HFF-Myc (cell line): ENCODE results near the gene PCDHGA5.
"Not testable (repeated sequence)": the region's sequence is repeated elsewhere in the genome, so short reads cannot be mapped to it uniquely, and the experiment has no call there.

Source experiments
- DNase-seq: peaks from one replicate; pipeline ENCODE4 v3.0.0-alpha.2; 2011; ENCODE audit warnings: low read depth; ENCODE audit errors: extremely low read depth
- H3K4me3 ChIP-seq: replicated peaks from 2 replicates; pipeline ENCODE4 v1.5.1; 2011; ENCODE audit warnings: low read depth, mild to moderate bottlenecking, control low read depth, low read length
- TF ChIP-seq, protein P1 (sequence below): IDR thresholded peaks from 2 replicates; pipeline ENCODE4 v1.5.1; 2012; ENCODE audit warnings: mild to moderate bottlenecking, low read depth, low read length, control low read depth; ENCODE audit errors: missing control alignments

PCDHGA5 gene

DNA sequence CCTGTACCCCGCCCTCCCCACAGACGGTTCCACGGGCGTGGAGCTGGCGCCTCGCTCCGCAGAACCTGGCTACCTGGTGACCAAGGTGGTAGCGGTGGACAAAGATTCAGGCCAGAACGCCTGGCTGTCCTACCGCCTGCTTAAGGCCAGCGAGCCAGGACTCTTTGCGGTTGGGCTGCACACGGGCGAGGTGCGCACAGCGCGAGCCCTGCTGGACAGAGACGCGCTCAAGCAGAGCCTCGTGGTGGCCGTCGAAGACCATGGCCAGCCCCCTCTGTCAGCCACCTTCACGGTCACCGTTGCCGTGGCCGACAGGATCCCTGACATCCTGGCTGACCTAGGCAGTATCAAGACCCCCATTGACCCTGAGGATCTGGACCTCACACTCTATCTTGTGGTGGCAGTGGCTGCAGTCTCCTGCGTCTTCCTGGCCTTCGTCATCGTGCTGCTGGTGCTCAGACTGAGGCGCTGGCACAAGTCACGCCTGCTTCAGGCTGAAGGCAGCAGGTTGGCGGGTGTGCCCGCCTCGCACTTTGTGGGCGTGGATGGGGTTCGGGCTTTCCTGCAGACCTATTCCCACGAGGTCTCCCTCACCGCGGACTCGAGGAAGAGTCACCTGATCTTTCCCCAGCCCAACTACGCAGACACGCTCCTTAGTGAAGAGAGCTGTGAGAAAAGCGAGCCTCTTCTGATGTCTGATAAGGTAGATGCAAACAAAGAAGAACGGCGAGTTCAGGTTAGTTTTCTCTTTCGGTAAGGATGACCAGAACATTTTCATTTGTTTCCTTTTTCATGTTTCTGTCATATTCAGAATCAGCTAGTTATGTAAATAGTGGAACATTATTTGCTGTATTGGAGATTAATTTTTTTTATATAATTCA is 2.3 kb downstream of the PCDHGA5 start:
- DNase-seq = no peak
- H3K4me3 ChIP-seq = no peak overlapping the region
- TF ChIP-seq, protein P1, sequence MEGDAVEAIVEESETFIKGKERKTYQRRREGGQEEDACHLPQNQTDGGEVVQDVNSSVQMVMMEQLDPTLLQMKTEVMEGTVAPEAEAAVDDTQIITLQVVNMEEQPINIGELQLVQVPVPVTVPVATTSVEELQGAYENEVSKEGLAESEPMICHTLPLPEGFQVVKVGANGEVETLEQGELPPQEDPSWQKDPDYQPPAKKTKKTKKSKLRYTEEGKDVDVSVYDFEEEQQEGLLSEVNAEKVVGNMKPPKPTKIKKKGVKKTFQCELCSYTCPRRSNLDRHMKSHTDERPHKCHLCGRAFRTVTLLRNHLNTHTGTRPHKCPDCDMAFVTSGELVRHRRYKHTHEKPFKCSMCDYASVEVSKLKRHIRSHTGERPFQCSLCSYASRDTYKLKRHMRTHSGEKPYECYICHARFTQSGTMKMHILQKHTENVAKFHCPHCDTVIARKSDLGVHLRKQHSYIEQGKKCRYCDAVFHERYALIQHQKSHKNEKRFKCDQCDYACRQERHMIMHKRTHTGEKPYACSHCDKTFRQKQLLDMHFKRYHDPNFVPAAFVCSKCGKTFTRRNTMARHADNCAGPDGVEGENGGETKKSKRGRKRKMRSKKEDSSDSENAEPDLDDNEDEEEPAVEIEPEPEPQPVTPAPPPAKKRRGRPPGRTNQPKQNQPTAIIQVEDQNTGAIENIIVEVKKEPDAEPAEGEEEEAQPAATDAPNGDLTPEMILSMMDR = no peak

DNA sequence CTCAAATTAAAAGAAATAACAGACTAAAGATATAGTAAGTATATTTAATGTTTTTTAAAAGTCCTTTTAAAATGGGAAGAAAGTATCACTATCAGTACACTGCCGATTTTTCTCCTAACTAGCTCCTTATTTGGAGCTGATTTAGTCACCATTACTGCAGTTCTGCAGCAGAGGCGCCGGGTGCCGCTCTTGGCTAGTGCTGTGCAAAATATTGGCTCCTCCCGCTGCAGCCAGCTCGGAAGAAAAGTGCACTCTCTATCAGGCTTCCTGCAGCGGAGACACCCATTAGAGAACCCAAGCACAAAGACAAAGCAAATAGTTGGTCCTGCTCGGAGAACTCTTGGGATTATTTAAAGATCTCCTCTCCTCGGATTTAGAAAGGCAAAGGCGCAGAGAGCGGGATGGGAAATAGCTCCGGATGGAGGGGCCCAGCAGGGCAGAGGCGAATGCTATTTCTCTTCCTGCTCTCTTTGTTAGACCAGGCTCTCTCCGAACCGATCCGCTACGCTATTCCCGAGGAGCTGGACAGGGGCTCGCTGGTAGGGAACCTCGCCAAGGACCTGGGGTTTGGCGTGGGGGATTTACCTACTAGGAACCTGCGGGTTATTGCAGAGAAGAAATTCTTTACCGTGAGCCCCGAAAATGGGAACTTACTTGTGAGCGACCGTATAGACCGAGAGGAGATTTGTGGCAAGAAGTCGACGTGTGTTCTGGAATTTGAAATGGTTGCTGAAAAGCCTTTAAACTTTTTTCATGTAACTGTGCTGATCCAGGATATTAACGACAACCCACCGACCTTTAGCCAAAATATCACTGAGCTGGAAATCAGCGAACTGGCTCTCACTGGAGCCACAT is 6.3 kb downstream of the PCDHGA5 start, which contains the start of gene PCDHGB3:
TSS of gene PCDHGB3 (plus strand) at position 249 of the 855 bp plus-strand sequence. CDS start at position 402, 153 bp downstream.
- no peak for DNase-seq
- peak within 1 kb of the TSS; percentile 20 for H3K4me3 ChIP-seq
- TF ChIP-seq, protein P1 = peak; percentile 57

DNA sequence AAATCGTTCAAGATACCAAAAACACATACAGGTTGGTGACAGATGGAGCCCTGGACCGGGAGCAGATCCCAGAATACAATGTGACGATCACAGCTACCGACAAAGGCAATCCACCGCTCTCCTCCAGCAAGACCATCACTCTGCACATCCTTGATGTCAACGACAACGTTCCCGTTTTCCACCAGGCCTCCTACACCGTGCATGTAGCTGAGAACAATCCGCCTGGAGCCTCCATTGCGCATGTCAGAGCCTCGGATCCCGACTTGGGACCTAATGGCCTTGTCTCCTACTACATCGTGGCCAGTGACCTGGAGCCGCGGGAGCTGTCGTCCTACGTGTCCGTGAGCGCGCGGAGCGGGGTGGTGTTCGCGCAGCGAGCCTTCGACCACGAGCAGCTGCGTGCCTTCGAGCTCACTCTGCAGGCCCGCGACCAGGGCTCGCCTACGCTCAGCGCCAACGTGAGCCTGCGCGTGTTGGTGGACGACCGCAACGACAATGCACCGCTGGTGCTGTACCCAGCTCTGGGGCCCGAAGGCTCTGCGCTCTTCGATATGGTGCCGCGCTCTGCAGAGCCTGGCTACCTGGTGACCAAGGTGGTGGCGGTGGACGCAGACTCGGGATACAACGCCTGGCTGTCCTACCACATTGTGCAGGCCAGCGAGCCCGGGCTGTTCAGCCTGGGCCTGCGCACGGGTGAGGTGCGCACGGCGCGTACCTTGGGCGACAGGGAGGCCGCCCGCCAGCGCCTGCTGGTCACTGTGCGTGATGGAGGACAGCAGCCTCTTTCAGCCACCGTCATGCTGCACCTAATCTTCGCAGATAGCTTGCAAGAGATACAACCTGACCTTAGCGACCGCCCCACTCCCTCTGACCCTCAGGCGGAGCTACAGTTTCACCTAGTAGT is 7.9 kb downstream of the PCDHGA5 start:
- TF ChIP-seq, protein P1 = no peak
- no peak for DNase-seq
- no peak overlapping the region for H3K4me3 ChIP-seq

DNA sequence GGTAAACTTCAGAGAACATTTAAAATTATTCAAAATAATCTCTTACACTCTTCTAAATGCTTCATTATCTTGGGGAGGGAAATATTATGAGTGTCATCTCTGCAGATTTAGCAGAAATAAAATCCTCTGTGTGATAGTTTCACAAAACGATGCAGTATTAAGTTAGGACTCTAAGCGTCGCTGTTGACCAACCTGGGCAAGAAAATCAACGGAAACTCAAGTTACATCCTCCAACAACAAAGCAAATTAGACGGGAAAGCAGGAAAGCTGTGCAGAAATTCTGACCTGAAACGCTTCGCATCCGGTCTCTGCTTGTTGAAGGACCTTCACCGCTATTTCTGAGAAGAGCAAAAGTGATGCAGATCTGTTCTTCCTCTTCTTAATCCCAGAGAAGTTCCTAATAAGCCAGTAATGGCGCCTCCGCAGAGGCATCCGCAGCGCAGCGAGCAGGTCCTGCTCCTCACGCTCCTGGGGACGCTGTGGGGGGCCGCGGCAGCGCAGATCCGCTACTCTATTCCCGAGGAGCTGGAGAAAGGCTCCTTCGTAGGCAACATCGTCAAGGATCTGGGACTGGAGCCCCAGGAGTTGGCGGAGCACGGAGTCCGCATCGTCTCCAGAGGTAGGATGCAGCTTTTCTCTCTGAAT is 9.8 kb downstream of the PCDHGA5 start, which contains the start of gene PCDHGA6:
TSS of gene PCDHGA6 (plus strand) at position 219 of the 645 bp plus-strand sequence. CDS start at position 412, 193 bp downstream.
- DNase-seq = no peak
- TF ChIP-seq, protein P1 = peak; percentile 56
- H3K4me3 ChIP-seq = peak within 1 kb of the TSS; percentile 36

DNA sequence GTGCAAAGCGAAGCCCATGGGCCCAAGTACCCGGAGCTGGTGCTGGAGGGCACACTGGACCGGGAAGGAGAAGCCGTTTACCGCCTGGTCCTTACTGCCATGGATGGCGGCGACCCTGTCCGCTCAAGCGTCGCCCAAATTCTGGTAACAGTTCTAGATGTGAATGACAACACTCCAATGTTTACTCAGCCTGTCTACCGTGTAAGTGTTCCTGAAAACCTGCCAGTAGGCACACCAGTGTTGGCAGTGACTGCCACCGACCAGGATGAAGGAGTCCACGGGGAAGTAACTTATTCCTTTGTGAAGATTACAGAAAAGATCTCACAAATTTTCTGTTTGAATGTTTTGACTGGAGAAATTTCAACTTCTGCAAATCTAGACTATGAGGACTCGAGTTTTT is 10.7 kb downstream of the PCDHGA5 start:
- DNase-seq = no peak
- no peak overlapping the region for H3K4me3 ChIP-seq
- TF ChIP-seq, protein P1 = no peak

DNA sequence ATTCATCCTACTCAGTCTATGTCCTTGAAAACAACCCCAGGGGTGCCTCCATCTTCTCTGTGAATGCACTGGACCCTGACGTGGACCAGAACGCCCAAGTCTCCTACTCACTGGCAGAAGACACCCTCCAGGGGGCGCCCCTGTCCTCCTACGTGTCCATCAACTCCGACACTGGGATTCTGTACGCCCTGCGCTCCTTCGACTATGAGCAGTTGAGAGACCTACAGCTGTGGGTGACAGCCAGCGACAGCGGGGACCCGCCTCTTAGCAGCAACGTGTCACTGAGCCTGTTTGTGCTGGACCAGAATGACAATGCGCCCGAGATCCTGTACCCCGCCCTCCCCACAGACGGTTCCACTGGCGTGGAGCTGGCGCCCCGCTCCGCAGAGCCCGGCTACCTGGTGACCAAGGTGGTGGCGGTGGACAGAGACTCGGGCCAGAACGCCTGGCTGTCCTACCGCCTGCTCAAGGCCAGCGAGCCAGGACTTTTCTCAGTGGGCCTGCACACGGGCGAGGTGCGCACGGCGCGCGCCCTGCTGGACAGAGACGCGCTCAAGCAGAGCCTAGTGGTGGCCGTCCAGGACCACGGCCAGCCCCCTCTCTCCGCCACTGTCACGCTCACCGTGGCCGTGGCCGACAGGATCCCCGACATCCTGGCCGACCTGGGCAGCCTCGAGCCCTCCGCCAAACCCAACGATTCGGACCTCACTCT is 11.6 kb downstream of the PCDHGA5 start:
- not testable (repeated sequence) for H3K4me3 ChIP-seq, DNase-seq
